Ishikawa (cell line): Measurements from ENCODE around the gene REPS2.

Experiments
- CEBPB ChIP-seq: IDR thresholded peaks from 2 replicates; pipeline ENCODE4 v1.6.1; 2012
- CREB1 ChIP-seq: IDR thresholded peaks from 2 replicates; pipeline ENCODE4 v1.6.1; 2012; ENCODE audit warnings: low read depth
- EGR1 ChIP-seq: IDR thresholded peaks from 2 replicates; pipeline ENCODE4 v1.6.1; 2012
- EP300 ChIP-seq: IDR thresholded peaks from 2 replicates; pipeline ENCODE4 v1.6.1; 2012; ENCODE audit warnings: borderline replicate concordance
- FOXM1 ChIP-seq: IDR thresholded peaks from 2 replicates; pipeline ENCODE4 v1.6.1; 2012; ENCODE audit warnings: low read depth, borderline replicate concordance
- NFIC ChIP-seq: IDR thresholded peaks from 2 replicates; pipeline ENCODE4 v1.6.1; 2012
- RAD21 ChIP-seq: IDR thresholded peaks from 2 replicates; pipeline ENCODE4 v1.6.1; 2012; ENCODE audit warnings: low read depth
- TAF1 ChIP-seq: IDR thresholded peaks from 2 replicates; pipeline ENCODE4 v1.6.1; 2012; ENCODE audit warnings: low read depth, mild to moderate bottlenecking
- TCF12 ChIP-seq: IDR thresholded peaks from 2 replicates; pipeline ENCODE4 v1.6.1; 2012; ENCODE audit warnings: low read depth
- TEAD4 ChIP-seq: IDR thresholded peaks from 2 replicates; pipeline ENCODE4 v1.6.1; 2012
- YY1 ChIP-seq: IDR thresholded peaks from 2 replicates; pipeline ENCODE4 v1.6.1; 2012; ENCODE audit warnings: low read depth
- ZBTB7A ChIP-seq: IDR thresholded peaks from 2 replicates; pipeline ENCODE4 v1.6.1; 2012; ENCODE audit warnings: low read depth
- TF ChIP-seq, protein P1 (sequence below): IDR thresholded peaks from 2 replicates; pipeline ENCODE4 v1.6.1; 2012; ENCODE audit warnings: low read depth, mild to moderate bottlenecking
- TF ChIP-seq, protein P2 (sequence below): IDR thresholded peaks from 2 replicates; pipeline ENCODE4 v1.6.1; 2012
- TF ChIP-seq, protein P3 (sequence below): IDR thresholded peaks from 2 replicates; pipeline ENCODE4 v1.6.1; 2012

Gene REPS2

DNA sequence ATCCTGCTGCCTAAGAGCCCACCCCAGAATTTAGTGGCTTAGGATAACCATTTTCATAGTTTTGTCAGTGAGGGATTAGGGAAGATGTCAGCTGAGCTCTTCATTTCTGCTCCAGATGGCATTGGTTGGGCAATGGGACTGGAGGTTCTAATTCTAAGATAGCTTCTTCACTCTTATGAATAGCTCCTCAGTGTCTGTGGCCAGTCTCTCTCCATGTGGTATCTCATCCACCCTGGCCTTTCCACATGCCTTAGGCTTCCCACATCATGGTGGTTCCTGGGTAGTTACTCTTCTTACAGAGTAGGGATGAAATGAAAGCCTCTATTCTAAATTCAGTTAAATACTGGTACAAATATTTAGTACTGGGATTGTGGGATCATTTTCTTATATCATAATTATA, 31.3 kb downstream of the REPS2 start:
- TF ChIP-seq, protein P1, sequence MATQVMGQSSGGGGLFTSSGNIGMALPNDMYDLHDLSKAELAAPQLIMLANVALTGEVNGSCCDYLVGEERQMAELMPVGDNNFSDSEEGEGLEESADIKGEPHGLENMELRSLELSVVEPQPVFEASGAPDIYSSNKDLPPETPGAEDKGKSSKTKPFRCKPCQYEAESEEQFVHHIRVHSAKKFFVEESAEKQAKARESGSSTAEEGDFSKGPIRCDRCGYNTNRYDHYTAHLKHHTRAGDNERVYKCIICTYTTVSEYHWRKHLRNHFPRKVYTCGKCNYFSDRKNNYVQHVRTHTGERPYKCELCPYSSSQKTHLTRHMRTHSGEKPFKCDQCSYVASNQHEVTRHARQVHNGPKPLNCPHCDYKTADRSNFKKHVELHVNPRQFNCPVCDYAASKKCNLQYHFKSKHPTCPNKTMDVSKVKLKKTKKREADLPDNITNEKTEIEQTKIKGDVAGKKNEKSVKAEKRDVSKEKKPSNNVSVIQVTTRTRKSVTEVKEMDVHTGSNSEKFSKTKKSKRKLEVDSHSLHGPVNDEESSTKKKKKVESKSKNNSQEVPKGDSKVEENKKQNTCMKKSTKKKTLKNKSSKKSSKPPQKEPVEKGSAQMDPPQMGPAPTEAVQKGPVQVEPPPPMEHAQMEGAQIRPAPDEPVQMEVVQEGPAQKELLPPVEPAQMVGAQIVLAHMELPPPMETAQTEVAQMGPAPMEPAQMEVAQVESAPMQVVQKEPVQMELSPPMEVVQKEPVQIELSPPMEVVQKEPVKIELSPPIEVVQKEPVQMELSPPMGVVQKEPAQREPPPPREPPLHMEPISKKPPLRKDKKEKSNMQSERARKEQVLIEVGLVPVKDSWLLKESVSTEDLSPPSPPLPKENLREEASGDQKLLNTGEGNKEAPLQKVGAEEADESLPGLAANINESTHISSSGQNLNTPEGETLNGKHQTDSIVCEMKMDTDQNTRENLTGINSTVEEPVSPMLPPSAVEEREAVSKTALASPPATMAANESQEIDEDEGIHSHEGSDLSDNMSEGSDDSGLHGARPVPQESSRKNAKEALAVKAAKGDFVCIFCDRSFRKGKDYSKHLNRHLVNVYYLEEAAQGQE = no peak
- no peak for TF ChIP-seq EGR1
- no peak for TF ChIP-seq CEBPB
- TF ChIP-seq CREB1 = no peak
- TF ChIP-seq, protein P2, sequence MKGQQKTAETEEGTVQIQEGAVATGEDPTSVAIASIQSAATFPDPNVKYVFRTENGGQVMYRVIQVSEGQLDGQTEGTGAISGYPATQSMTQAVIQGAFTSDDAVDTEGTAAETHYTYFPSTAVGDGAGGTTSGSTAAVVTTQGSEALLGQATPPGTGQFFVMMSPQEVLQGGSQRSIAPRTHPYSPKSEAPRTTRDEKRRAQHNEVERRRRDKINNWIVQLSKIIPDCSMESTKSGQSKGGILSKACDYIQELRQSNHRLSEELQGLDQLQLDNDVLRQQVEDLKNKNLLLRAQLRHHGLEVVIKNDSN = no peak
- no peak for TF ChIP-seq EP300
- TF ChIP-seq TCF12 = no peak
- no peak for TF ChIP-seq RAD21
- TF ChIP-seq NFIC = no peak
- TF ChIP-seq ZBTB7A = no peak
- TF ChIP-seq TAF1 = no peak

DNA sequence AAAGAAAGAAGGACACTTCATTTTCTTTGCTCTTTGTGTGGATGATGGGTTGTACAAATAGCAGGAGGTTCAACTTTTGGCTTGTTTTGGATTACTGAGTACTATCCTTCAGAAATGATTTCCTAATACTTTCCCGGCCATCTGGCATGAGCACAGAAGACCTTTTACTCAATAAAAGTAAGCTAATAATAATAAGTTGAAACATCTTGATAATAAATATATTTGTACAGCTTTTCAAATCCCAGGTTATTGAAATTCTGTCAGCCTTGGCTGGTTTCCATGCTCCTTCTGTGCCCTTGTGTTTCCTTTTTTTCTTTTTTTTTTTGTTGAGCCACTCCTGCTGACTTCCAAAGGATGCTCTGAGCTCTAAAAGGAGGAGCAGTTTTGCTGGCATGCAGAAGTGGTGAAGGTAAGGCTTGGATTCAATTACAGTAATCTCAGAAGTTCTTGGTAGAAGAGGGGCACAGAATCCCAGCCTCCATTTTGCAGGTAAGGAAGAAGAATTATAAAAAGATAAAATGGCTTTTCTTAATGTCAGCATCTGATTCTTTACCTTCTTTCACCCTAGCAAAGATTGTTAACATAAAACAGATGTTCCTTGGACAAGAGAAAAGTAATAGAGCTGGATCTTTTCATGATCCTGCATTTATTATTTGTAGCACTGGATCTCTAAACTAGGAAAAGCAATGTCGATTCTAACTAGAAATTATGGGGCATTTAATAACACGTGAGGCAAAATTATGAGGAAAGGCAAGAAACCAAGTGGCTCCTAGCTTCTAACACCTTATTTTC, 31.9 kb downstream of the REPS2 start:
- TF ChIP-seq NFIC = no peak
- TF ChIP-seq, protein P1 = no peak
- TF ChIP-seq CREB1 = no peak
- no peak for TF ChIP-seq TEAD4
- no peak for TF ChIP-seq FOXM1
- TF ChIP-seq, protein P2 = no peak
- no peak for TF ChIP-seq CEBPB
- TF ChIP-seq EGR1 = no peak
- no peak for TF ChIP-seq EP300
- no peak for TF ChIP-seq TCF12
- no peak for TF ChIP-seq YY1
- no peak for TF ChIP-seq RAD21
- TF ChIP-seq, protein P3, sequence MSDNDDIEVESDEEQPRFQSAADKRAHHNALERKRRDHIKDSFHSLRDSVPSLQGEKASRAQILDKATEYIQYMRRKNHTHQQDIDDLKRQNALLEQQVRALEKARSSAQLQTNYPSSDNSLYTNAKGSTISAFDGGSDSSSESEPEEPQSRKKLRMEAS = no peak
- TF ChIP-seq TAF1 = no peak
- TF ChIP-seq ZBTB7A = no peak

DNA sequence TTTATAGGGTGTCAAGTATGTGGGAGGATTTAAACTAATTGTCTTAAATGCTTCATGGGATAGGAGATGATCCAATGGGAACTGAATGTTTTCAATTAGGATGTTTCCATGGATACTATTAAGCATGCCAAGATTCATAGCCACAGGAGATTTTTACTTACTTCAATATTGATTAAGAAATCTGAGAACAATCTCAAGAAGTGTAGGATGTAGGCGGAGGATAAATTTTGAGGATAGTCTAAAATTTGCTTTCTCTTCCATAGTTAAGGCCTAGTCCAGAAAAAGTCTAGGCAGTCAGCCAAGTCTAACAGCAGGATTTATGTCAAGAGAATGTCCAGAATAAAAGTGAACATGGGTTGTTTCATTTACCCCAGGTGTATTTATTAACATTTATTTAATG, 32.8 kb downstream of the REPS2 start:
- TF ChIP-seq NFIC = no peak
- no peak for TF ChIP-seq TAF1
- no peak for TF ChIP-seq CREB1
- TF ChIP-seq FOXM1 = no peak
- TF ChIP-seq, protein P2 = no peak
- no peak for TF ChIP-seq EP300
- no peak for TF ChIP-seq YY1

DNA sequence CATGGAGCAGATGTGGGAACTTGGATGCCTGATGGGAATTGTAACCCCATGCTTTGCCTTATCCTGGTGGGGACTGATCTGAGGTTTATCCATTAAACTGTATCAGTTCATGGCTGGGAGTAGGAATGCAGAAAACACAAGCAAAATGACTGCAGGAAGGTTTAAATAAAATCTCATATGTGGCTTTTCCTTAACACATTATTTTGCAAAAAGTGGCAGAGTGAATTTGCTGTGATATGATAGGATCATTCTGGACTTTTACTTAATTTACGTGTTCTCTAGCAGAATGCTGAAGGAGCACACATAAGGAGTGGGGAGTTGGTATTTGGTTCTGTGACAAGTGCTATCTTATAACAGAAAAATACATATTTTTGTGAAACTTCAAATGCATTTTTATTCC, 34.8 kb downstream of the REPS2 start:
- TF ChIP-seq, protein P1 = no peak
- TF ChIP-seq CEBPB = no peak
- no peak for TF ChIP-seq CREB1

DNA sequence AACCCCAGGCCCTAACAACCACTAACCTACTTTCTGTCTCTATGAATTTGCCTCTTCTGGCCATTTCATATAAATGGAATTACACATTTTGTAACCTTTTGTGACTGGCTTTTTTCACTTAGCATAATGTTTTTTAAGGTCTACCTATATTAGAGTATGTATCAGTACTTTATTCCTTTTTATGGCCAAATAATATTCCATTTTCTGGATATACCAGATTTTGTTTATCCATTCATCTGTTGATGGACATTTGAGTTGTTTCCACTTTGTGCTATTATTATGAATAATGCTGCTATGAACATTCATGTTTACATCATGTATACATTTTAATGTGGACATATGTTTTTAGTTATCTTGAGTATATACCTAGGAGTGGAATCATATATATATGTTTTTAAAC, 35.5 kb downstream of the REPS2 start:
- TF ChIP-seq RAD21 (no peak), TEAD4 (no peak), TAF1 (no peak), YY1 (no peak), FOXM1 (no peak), EGR1 (no peak), CREB1 (no peak), CEBPB (no peak), TCF12 (no peak), NFIC (no peak), EP300 (no peak), ZBTB7A (no peak)
- TF ChIP-seq, protein P1 = no peak
- TF ChIP-seq, protein P3 = no peak
- TF ChIP-seq, protein P2 = no peak
